DND-41 (cell line): Measurements from ENCODE around the gene SLC6A18.

Experiments used
- ATAC-seq: fragments of 200-7000 bp; cut with Tn5 transposase; 3 replicates; pipeline ENCODE4 v1.9.1; 2021; ENCODE audit warnings: low read depth; ENCODE audit not compliant: insufficient read depth
- DNase-seq: peaks from one replicate; pipeline ENCODE4 v3.0.0-alpha.2; 2020
- H2AFZ ChIP-seq: 2 replicates; pipeline ENCODE4 v1.6.0; 2012; ENCODE audit warnings: low read depth, low read length
- H3K27ac ChIP-seq: 2 replicates; pipeline ENCODE4 v1.5.1; 2012; ENCODE audit warnings: low read length, inconsistent platforms
- H3K27me3 ChIP-seq: fragments of 200-600 bp; sonication (generic); 2 replicates; pipeline ENCODE4 v1.6.0; 2012; ENCODE audit warnings: low read length, mild to moderate bottlenecking, inconsistent platforms; ENCODE audit not compliant: insufficient read depth, poor library complexity
- H3K36me3 ChIP-seq: 2 replicates; pipeline ENCODE4 v1.5.1; 2012; ENCODE audit warnings: low read length, inconsistent platforms; ENCODE audit not compliant: insufficient read depth
- H3K4me1 ChIP-seq: 2 replicates; pipeline ENCODE4 v1.5.1; 2012; ENCODE audit warnings: mild to moderate bottlenecking, low read length; ENCODE audit not compliant: insufficient read depth
- H3K4me2 ChIP-seq: 2 replicates; pipeline ENCODE4 v1.6.0; 2012; ENCODE audit warnings: mild to moderate bottlenecking, moderate library complexity, low read length, inconsistent platforms; ENCODE audit not compliant: insufficient read depth
- H3K4me3 ChIP-seq, 2 experiments: fragments of 200-600 bp in 1 of 2; shearing (Covaris generic) in 1 of 2; 2 replicates each; pipeline ENCODE4 v1.5.1; 2012 to 2016; ENCODE audit warnings: inconsistent platforms in 2 of 2, low read length in 2 of 2, mild to moderate bottlenecking in 2 of 2, low read depth in 1 of 2, moderate library complexity in 1 of 2
- H3K79me2 ChIP-seq: 2 replicates; pipeline ENCODE4 v1.6.0; 2012; ENCODE audit warnings: low read length, inconsistent platforms; ENCODE audit not compliant: insufficient read depth
- H3K9ac ChIP-seq: 2 replicates; pipeline ENCODE4 v1.6.0; 2012; ENCODE audit warnings: low read depth, mild to moderate bottlenecking, inconsistent platforms, low read length, moderate library complexity
- H3K9me3 ChIP-seq: 2 replicates; pipeline ENCODE4 v1.5.1; 2012; ENCODE audit warnings: low read length, moderate library complexity, mild to moderate bottlenecking, inconsistent platforms; ENCODE audit not compliant: insufficient read depth, severe bottlenecking
- H4K20me1 ChIP-seq: 2 replicates; pipeline ENCODE4 v1.6.0; 2012; ENCODE audit warnings: low read length; ENCODE audit not compliant: insufficient read depth
- CTCF ChIP-seq: IDR thresholded peaks from 2 replicates; pipeline ENCODE4 v1.5.1; 2012; ENCODE audit warnings: borderline replicate concordance, low read length, moderate library complexity, mild to moderate bottlenecking; ENCODE audit not compliant: poor library complexity, severe bottlenecking; ENCODE audit errors: extremely low read depth
- EZH2 ChIP-seq: IDR thresholded peaks from 3 replicates; pipeline ENCODE4 v1.6.1; 2012; ENCODE audit warnings: borderline replicate concordance, low read depth, mild to moderate bottlenecking, moderate library complexity, low read length, inconsistent platforms; ENCODE audit not compliant: severe bottlenecking

The SLC6A18 gene

GRCh38 chr5:1293416-1294205 is 68.4 kb downstream of the SLC6A18 start:
- no peaks in the 10 kb centered on the region for H3K36me3 ChIP-seq
- no peak overlapping the region for H2AFZ ChIP-seq
- H3K27me3 ChIP-seq: no peaks in the 10 kb centered on the region
- H3K4me1 ChIP-seq: peaks cover 34% of the 10 kb centered on the region
- ATAC-seq (no peak), DNase-seq (no peak)
- no peak for TF ChIP-seq CTCF
- H3K4me3 ChIP-seq: peak overlapping the region in 1 of 2 experiments; percentile 52; a peak in 2 of 4 replicates
- H3K27ac ChIP-seq: no peak overlapping the region; the same call in 1 of the 2 replicates
- no peaks in the 10 kb centered on the region for H4K20me1 ChIP-seq
- H3K9me3 ChIP-seq: no peaks in the 10 kb centered on the region
- peaks cover 21% of the 10 kb centered on the region; the same call in 1 of the 2 replicates for H3K79me2 ChIP-seq
- peak overlapping the region; percentile 49; the same call in 1 of the 2 replicates for H3K9ac ChIP-seq
- H3K4me2 ChIP-seq: peak overlapping the region; percentile 63

- Histone ChIP-seq H3K79me2 (peaks cover 18% of the 10 kb centered on the region; the same call in 1 of the 2 replicates), H3K9ac (peak overlapping the region; percentile 49), H3K36me3 (no peaks in the 10 kb centered on the region), H3K27ac (no peak overlapping the region; the same call in 1 of the 2 replicates), H3K4me2 (peak overlapping the region; percentile 63), H2AFZ (no peak overlapping the region), H3K9me3 (no peaks in the 10 kb centered on the region), H3K4me3 (peak overlapping the region in 1 of 2 experiments; percentile 52; a peak in 2 of 4 replicates), H3K27me3 (no peaks in the 10 kb centered on the region), H3K4me1 (peaks cover 34% of the 10 kb centered on the region), H4K20me1 (no peaks in the 10 kb centered on the region)
- no peak for DNase-seq
- TF ChIP-seq CTCF (no peak), EZH2 (no peak)
- no peak for ATAC-seq
These were observed 69.1 kb downstream of the SLC6A18 start for GRCh38 chr5:1294206-1294834.

- Histone ChIP-seq H3K9ac (peak within 1 kb of the TSS; percentile 49), H3K36me3 (no peaks in the 10 kb centered on the region), H2AFZ (no peak within 1 kb of the TSS), H3K4me1 (peaks cover 34% of the 10 kb centered on the region), H3K27ac (no peak within 1 kb of the TSS; the same call in none of the 2 replicates), H3K9me3 (no peaks in the 10 kb centered on the region), H3K4me3 (peak within 1 kb of the TSS in 1 of 2 experiments; percentile 52; a peak in 2 of 4 replicates), H3K27me3 (no peaks in the 10 kb centered on the region), H4K20me1 (no peaks in the 10 kb centered on the region), H3K4me2 (peak within 1 kb of the TSS; percentile 63), H3K79me2 (peaks cover 18% of the 10 kb centered on the region; the same call in 1 of the 2 replicates)
- TF ChIP-seq CTCF: no peak
- no peak for TF ChIP-seq EZH2
- DNase-seq (peak; percentile 64), ATAC-seq (peak; percentile 69)
These were observed 69.9 kb downstream of the SLC6A18 start, which contains the start of gene TERT for GRCh38 chr5:1294835-1295649. Gene TERT (minus strand): TSS chr5:1295068. CDS start chr5:1294989, 79 bp downstream.
